Measurements from ENCODE around the gene USP36.

DNA sequence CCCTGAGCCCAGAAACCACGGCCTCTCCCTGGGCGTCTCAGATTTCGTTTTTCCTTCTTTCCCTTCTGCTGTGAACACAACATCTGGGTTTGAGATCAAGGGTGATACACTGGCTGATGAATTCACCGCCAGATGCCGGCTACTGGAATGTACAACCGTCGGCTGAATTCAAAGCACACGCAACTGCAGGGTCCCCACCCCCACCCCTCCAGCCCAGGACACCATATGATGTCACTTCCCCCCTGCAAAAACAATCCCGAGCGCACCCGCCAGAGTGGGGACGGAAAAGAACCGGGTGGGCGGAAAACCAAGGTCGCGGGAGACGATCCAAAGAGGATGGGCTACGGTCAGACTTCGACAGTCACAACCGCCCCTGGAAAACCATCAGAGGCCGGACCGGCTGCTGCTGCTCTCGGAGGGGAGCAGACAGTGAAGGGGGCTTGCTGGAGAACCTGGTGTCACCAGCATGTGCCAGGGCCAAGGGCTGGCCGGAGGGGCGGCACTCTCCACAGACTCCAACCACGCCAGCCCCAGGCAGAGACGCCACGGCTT is 39.1 kb upstream of the USP36 start:
- no peak for TF ChIP-seq CTCF (optimal IDR thresholded peaks at IDR 0.05 in 1 of 3, IDR thresholded peaks at IDR 0.05 in 1 of 3, conservative IDR thresholded peaks at IDR 0.05 in 1 of 3; ENCODE audit: extremely low read depth in 1 of 3, insufficient read depth in 2 of 3, low read length in 3 of 3)
- TF ChIP-seq EZH2 (IDR thresholded peaks at IDR 0.05; ENCODE audit: low read length), result no peak
